Measurements from ENCODE around the gene MELTF.

The MELTF gene

DNA sequence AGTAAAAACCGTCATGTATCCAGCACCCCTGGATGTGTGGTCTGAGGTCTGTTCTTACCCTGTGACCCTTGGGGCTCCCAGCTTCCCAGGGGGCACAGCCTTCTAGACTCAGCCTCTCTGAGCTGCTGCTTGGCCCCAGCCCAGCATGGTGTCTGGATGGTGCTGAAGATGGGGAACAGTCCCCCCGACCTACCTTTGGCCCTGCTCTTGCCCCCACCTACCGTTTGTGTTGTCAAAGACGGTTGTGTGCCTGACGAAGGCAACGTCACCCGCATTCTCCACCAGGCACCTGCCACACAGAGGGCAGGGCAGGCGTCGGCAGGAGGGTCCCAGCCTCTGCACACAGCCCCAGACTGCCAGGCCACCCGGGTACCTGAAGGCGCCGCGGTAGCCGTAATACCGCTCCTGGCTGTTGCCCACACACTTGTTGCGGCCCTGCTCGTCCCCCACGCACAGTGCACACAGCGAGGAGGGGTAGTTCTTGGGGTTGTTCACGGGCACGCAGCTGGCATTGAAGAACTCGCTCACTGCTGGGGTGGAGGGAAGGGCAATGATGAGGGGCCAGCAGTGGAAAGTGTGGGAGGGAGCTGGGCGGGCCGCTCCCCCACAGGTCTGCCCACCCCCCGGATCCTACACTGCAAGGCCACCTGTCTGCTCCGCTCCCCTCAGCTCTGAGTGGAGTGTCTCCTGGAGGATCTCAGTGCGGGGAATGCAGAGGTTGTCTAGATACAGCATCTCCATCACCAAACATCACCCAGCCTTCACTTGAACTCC, 21.0 kb downstream of the MELTF start:
- H3K27ac ChIP-seq (ENCODE audit: low read depth, low read length): no peak overlapping the region
- peaks cover 9% of the 10 kb centered on the region for H3K4me1 ChIP-seq (ENCODE audit: control insufficient read depth, insufficient read depth, low read length, unreplicated experiment)
- no peaks in the 10 kb centered on the region for H3K79me2 ChIP-seq (ENCODE audit: control insufficient read depth, insufficient read depth, low read length, unreplicated experiment)
- no peak overlapping the region for H3K4me3 ChIP-seq (ENCODE audit: low read depth, low read length)
- H2AFZ ChIP-seq (ENCODE audit: low read length, unreplicated experiment): no peak overlapping the region
- no peaks in the 10 kb centered on the region for H3K27me3 ChIP-seq (ENCODE audit: insufficient read depth, low read length)
- peaks cover 3% of the 10 kb centered on the region; the same call in 1 of the 2 replicates for H3K36me3 ChIP-seq (ENCODE audit: insufficient read depth, low read length)

DNA sequence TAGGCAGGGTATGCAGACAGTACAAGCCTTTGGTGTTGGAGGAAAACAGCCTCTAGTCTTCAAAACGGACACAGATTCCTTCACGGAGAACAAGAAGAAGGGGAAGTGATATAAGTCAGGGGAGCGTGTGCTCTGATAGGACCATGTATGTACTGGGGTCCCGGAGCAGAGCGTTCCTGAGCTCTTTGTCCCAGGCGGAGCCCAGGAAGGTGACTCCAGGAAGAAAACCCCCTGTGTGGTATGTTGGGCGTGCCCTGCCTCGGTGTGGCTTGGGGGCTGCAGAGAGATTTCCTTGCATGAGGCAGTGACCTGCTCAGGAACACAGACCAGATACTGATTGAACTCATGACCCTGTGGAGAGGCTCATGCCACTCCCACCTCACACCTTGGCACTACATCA, 21.7 kb downstream of the MELTF start:
- Histone ChIP-seq H3K27me3 (ENCODE audit: insufficient read depth, low read length) (no peaks in the 10 kb centered on the region), H3K4me3 (ENCODE audit: low read depth, low read length) (no peak overlapping the region), H2AFZ (ENCODE audit: low read length, unreplicated experiment) (no peak overlapping the region), H3K4me1 (ENCODE audit: control insufficient read depth, insufficient read depth, low read length, unreplicated experiment) (peaks cover 10% of the 10 kb centered on the region), H3K36me3 (ENCODE audit: insufficient read depth, low read length) (peaks cover 3% of the 10 kb centered on the region; the same call in 1 of the 2 replicates), H3K79me2 (ENCODE audit: control insufficient read depth, insufficient read depth, low read length, unreplicated experiment) (no peaks in the 10 kb centered on the region), H3K27ac (ENCODE audit: low read depth, low read length) (no peak overlapping the region)

DNA sequence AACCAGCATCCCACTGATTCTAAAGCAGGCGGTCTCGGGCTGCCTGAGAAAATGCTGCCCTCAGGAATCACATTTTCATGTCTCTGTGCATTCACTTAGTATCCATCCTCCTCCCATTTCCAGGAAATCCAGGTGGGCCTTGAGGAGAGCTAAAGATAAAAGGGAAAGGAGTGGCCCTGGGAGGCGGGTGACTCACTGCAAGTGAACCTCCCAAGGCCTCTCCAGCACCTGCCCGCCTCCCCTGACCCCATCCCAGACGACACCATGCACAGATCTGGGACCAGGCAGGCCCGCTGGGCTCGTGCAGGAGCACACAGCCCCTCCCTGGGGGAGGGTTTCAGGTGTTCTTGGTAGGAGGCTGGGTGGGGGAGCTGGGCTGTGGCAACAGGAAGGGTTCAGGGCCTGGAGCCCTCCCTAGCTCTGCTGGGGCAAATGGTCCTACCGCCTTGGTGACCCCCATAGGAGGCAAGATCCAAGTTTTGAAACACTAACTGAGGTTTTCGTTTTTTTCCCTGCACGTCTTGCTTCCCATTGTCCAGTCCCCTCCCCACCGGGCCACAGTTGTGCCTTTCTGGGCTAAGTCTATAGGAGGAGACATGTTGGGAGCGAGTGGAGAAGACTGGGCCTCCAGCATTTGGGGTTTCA, 22.2 kb downstream of the MELTF start:
- Histone ChIP-seq H3K36me3 (ENCODE audit: insufficient read depth, low read length) (peaks cover 3% of the 10 kb centered on the region; the same call in 1 of the 2 replicates), H3K79me2 (ENCODE audit: control insufficient read depth, insufficient read depth, low read length, unreplicated experiment) (no peaks in the 10 kb centered on the region), H2AFZ (ENCODE audit: low read length, unreplicated experiment) (no peak overlapping the region), H3K27ac (ENCODE audit: low read depth, low read length) (no peak overlapping the region), H3K4me3 (ENCODE audit: low read depth, low read length) (no peak overlapping the region), H3K4me1 (ENCODE audit: control insufficient read depth, insufficient read depth, low read length, unreplicated experiment) (peaks cover 10% of the 10 kb centered on the region), H3K27me3 (ENCODE audit: insufficient read depth, low read length) (no peaks in the 10 kb centered on the region)

DNA sequence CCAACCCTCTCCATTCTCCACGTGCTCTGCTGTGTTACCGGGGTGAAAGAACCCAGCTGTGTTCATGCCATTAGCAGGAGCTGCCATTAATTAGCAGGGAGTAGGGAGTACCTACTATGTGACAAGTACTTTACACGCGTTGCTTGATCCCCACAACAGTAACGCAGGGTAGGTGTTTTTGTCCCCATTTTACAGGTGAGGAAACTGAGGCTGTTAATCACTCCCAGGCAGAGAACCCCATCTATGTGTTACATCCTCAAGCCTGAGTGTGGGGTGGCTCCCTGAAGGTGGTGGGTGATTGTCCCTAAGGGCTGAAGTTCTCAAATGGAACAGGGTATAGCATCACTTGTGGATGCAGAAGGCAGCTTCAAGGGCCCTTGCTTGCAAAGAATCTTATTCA, 22.8 kb downstream of the MELTF start:
- H3K36me3 ChIP-seq (ENCODE audit: insufficient read depth, low read length): peaks cover 3% of the 10 kb centered on the region; the same call in 1 of the 2 replicates
- H3K4me1 ChIP-seq (ENCODE audit: control insufficient read depth, insufficient read depth, low read length, unreplicated experiment): peaks cover 10% of the 10 kb centered on the region
- no peak overlapping the region for H3K4me3 ChIP-seq (ENCODE audit: low read depth, low read length)
- H3K27me3 ChIP-seq (ENCODE audit: insufficient read depth, low read length): no peaks in the 10 kb centered on the region
- no peaks in the 10 kb centered on the region for H3K79me2 ChIP-seq (ENCODE audit: control insufficient read depth, insufficient read depth, low read length, unreplicated experiment)
- H3K27ac ChIP-seq (ENCODE audit: low read depth, low read length): no peak overlapping the region
- no peak overlapping the region for H2AFZ ChIP-seq (ENCODE audit: low read length, unreplicated experiment)

GRCh38 chr3:197006446-197006845, 23.2 kb downstream of the MELTF start:
- no peak overlapping the region for H2AFZ ChIP-seq (ENCODE audit: low read length, unreplicated experiment)
- peaks cover 10% of the 10 kb centered on the region for H3K4me1 ChIP-seq (ENCODE audit: control insufficient read depth, insufficient read depth, low read length, unreplicated experiment)

DNA sequence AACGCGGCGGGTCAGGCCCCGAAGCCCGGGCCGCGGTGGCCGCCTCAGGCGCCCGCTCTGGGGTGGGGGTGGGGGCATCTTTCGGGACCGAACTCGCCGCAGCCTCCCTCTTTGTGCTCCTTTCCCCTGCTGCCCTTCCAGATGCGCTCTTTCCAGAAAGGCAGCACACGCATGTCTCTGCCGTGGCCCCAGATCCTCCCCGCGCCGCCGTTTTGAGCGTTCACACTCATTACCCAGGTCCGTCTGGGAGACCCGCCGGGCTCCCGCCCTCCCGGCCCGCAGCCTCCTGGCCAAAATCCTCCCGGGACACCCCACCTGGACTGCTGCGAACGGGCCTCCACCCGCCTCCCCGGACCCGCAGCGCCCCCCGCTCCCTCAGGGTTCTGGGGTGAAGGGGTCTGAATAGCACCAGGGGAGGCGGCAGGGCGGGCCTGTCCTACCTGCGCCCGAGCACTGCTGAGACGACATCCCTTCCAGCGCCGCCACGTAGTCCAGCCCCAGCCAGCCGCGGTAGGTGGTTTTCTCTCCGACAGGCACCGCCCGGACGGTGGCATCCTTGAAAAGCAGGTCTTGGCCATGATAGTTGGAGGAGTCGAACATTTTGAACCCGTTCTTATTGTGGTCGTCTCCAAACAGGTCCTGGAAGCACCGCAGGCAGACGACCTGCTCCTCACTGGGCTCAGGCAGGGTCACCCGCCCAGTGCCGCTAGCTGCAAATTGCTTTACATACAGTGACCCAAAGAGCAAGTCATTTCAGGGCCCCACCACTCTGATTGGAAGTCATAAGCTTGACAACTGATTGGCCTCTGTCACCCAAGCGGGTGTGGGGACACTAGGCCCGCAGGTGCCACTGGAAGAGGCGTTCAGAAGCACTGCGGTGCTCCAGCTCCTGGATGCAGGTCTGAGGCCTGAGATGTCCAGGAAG, 25.9 kb downstream of the MELTF start:
- Histone ChIP-seq H2AFZ (ENCODE audit: low read length, unreplicated experiment) (no peak overlapping the region), H3K4me3 (ENCODE audit: low read depth, low read length) (peak overlapping the region; percentile 76), H3K79me2 (ENCODE audit: control insufficient read depth, insufficient read depth, low read length, unreplicated experiment) (no peaks in the 10 kb centered on the region), H3K36me3 (ENCODE audit: insufficient read depth, low read length) (peaks cover 3% of the 10 kb centered on the region; the same call in 1 of the 2 replicates), H3K4me1 (ENCODE audit: control insufficient read depth, insufficient read depth, low read length, unreplicated experiment) (peaks cover 10% of the 10 kb centered on the region), H3K27me3 (ENCODE audit: insufficient read depth, low read length) (no peaks in the 10 kb centered on the region), H3K27ac (ENCODE audit: low read depth, low read length) (no peak overlapping the region)

More at GRCh38 chr3:197006446-197006845, 23.2 kb downstream of the MELTF start:
- H3K79me2 ChIP-seq (ENCODE audit: control insufficient read depth, insufficient read depth, low read length, unreplicated experiment): no peaks in the 10 kb centered on the region
- H3K27ac ChIP-seq (ENCODE audit: low read depth, low read length): no peak overlapping the region
- no peaks in the 10 kb centered on the region for H3K27me3 ChIP-seq (ENCODE audit: insufficient read depth, low read length)
- H3K4me3 ChIP-seq (ENCODE audit: low read depth, low read length): no peak overlapping the region
- peaks cover 3% of the 10 kb centered on the region; the same call in 1 of the 2 replicates for H3K36me3 ChIP-seq (ENCODE audit: insufficient read depth, low read length)

DNA sequence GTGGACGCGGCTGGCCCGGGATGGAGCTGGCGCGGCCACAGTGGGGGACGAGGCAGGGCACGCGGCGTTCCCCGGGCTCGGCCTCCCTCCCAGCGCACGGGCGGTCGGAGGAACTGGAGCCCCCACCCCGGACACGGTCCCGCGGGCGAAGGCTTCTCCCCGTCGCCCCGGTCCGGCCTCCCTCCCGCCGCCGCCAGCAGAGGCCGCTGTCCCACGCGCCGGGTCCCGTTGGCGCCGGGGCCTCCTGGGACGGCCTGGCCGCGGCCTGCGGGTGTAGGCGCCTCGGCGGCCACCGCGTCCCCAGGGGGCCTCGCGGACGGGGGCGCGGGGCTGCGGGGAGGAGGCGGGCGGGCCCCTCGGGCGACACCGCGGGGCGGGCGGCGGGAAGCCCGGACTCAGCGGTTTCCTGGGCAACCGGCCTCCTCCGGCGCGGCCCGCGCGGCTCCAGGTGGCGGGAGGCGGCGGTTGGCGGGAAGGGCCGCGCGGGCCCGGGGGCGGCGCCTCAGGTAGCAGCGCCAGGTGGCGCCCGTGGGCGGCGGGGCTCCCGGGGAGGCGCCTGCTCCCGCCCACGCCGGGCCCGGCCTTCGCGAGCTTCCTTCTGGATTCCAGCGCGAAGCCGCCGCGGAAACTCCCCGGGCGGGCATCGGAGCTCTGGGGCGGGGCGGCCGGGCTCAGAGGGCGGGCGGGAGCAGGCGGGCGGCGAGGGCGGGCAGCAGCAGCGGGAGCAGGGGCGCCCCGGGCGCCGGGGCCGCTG, 26.7 kb downstream of the MELTF start:
- Histone ChIP-seq H3K36me3 (ENCODE audit: insufficient read depth, low read length) (peaks cover 3% of the 10 kb centered on the region; the same call in 1 of the 2 replicates), H3K27ac (ENCODE audit: low read depth, low read length) (peak overlapping the region; percentile 39; the same call in 1 of the 2 replicates), H2AFZ (ENCODE audit: low read length, unreplicated experiment) (peak overlapping the region; percentile 75), H3K27me3 (ENCODE audit: insufficient read depth, low read length) (no peaks in the 10 kb centered on the region), H3K4me1 (ENCODE audit: control insufficient read depth, insufficient read depth, low read length, unreplicated experiment) (peaks cover 10% of the 10 kb centered on the region), H3K4me3 (ENCODE audit: low read depth, low read length) (peak overlapping the region; percentile 76), H3K79me2 (ENCODE audit: control insufficient read depth, insufficient read depth, low read length, unreplicated experiment) (no peaks in the 10 kb centered on the region)

- Histone ChIP-seq H3K4me1 (ENCODE audit: control insufficient read depth, insufficient read depth, low read length, unreplicated experiment) (peaks cover 10% of the 10 kb centered on the region), H3K36me3 (ENCODE audit: insufficient read depth, low read length) (peaks cover 3% of the 10 kb centered on the region; the same call in 1 of the 2 replicates), H3K4me3 (ENCODE audit: low read depth, low read length) (peak overlapping the region; percentile 76), H3K27me3 (ENCODE audit: insufficient read depth, low read length) (no peaks in the 10 kb centered on the region), H3K27ac (ENCODE audit: low read depth, low read length) (peak overlapping the region; percentile 39), H3K79me2 (ENCODE audit: control insufficient read depth, insufficient read depth, low read length, unreplicated experiment) (no peaks in the 10 kb centered on the region), H2AFZ (ENCODE audit: low read length, unreplicated experiment) (peak overlapping the region; percentile 67)
Observed at GRCh38 chr3:197001972-197002700, 27.5 kb downstream of the MELTF start.

DNA sequence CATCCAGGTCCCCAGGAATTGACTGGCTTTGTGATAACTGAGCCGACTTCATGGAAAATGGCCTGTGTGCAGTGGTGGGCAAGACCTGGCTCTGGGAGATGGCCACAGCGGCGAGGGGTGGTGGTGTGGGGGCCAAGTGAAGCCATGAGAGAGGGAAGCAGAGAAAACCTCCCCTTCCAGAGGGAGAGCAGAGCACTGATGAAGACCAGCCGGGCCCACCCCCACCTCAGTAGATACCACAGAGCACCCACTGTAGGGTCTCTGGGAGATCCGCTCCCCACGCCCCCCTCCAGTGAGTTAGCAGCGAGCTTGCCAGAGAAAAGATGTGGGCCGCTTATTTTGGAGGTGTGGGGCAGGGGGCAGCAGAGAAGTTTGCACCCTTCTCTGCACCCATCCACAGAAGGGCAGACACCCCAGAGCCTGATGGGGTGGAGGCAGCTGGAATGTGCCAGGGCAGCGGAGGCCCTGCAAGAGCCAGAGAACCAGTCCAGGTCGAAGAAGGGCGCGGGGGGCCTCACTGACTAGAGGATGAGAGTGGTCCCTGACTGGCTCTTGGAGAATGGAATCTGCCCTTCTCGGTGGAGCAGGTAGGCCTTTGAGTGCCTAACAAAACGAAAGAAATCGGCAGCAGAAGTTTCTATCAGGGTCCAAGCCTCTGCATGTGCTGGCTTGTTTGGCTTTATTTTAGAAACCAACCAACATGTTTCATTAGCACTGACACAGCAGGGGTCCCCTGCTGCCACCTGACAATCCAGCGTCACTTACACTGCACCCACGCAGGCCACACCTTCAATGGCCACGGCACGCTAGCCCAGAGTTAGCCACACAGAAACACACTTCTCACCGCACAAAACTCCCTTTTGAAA, 28.3 kb downstream of the MELTF start:
- Histone ChIP-seq H3K27me3 (ENCODE audit: insufficient read depth, low read length) (no peaks in the 10 kb centered on the region), H3K36me3 (ENCODE audit: insufficient read depth, low read length) (peaks cover 3% of the 10 kb centered on the region; the same call in 1 of the 2 replicates), H3K4me3 (ENCODE audit: low read depth, low read length) (peak overlapping the region; percentile 76), H3K4me1 (ENCODE audit: control insufficient read depth, insufficient read depth, low read length, unreplicated experiment) (peaks cover 10% of the 10 kb centered on the region), H3K79me2 (ENCODE audit: control insufficient read depth, insufficient read depth, low read length, unreplicated experiment) (no peaks in the 10 kb centered on the region), H2AFZ (ENCODE audit: low read length, unreplicated experiment) (no peak overlapping the region), H3K27ac (ENCODE audit: low read depth, low read length) (no peak overlapping the region)
